ENCODE data around the gene GALR2. TPM values are rescaled to one million over a fixed set of nuclear protein-coding genes. Genes with fewer than 3 reads are reported as not detected.
"Not testable (repeated sequence)": the region's sequence is repeated elsewhere in the genome, so short reads cannot be mapped to it uniquely, and the experiment has no call there.

The GALR2 gene
- total and polyA plus RNA-seq, 2 experiments from 2014 or later: 0.18 TPM; not detected in 1

DNA sequence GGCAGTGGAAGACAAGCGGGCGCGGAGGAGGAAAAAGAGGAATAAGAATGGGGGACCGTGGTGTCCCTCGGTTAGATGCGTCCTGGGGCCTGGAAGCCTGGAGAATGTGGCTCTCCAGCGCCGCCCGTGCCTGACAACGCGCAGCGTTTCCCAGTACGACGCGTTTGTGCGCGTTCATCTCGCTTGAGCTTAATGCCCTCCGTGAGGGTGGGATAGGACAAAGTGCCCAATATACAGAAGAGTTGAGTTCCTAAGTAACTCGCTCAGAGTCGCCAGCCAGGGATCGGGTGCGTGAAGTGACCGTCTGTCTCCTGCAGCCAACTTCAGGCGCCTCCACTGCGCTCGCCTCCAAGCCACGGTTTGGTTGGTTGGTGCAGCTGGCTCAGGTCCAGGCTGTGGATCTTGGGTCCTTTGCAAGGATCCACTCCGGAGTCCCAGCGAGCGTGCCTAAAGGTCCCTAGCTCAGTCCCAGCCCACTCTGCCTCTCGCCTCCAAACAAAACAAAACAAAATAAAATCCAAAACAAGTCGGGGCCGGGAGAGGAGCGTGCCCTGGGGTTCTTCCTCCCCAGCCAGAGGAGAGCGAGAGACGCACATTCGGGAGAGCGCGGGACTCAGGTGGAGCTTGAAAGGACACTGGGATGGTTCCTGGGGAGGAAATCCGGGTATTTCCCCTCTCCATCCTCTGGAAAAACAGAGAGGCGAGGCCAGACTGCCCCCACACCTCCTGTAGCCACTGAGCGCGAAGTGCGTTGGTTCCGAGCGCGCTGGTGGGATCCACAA is 974 bp downstream of the GALR2 start:
- Histone ChIP-seq H3F3A (ENCODE audit: insufficient read depth) (no peaks in the 10 kb centered on the region), H3K9ac (no peak overlapping the region), H3K4me3 (no peak overlapping the region), H3K27ac (no peak overlapping the region), H2AFZ (no peak overlapping the region), H3K9me3 (ENCODE audit: low read depth) (no peaks in the 10 kb centered on the region), H3K4me2 (ENCODE audit: unreplicated experiment) (no peak overlapping the region), H4K20me1 (ENCODE audit: insufficient read depth) (no peaks in the 10 kb centered on the region; the same call in 1 of the 2 replicates), H3K79me2 (ENCODE audit: insufficient read depth) (peaks cover 23% of the 10 kb centered on the region), H3K9me2 (ENCODE audit: insufficient read depth) (no peaks in the 10 kb centered on the region), H3K4me1 (ENCODE audit: insufficient read depth) (peaks cover 8% of the 10 kb centered on the region), H3K36me3 (ENCODE audit: low read depth) (no peaks in the 10 kb centered on the region), H3K27me3 (replicated peaks; ENCODE audit: insufficient read depth) (peaks cover 59% of the 10 kb centered on the region)
- peak; percentile 42 for DNase-seq
- TF ChIP-seq EZH2 (IDR thresholded peaks at IDR 0.05; ENCODE audit: insufficient read depth, poor library complexity, severe bottlenecking) (peak; percentile 84), EZH2phosphoT487 (IDR thresholded peaks at IDR 0.05; ENCODE audit: insufficient read depth, low read depth) (no peak)
- in situ Hi-C loops (cut with MboI): no loop called here
- WGBS, 2 experiments (ENCODE audit: low coverage in 1 of 2, low lambda C conversion rate in 2 of 2, missing lambda C conversion rate in 2 of 2): 4 to 5% methylated on average over 48 of the region's 48 CpGs

DNA sequence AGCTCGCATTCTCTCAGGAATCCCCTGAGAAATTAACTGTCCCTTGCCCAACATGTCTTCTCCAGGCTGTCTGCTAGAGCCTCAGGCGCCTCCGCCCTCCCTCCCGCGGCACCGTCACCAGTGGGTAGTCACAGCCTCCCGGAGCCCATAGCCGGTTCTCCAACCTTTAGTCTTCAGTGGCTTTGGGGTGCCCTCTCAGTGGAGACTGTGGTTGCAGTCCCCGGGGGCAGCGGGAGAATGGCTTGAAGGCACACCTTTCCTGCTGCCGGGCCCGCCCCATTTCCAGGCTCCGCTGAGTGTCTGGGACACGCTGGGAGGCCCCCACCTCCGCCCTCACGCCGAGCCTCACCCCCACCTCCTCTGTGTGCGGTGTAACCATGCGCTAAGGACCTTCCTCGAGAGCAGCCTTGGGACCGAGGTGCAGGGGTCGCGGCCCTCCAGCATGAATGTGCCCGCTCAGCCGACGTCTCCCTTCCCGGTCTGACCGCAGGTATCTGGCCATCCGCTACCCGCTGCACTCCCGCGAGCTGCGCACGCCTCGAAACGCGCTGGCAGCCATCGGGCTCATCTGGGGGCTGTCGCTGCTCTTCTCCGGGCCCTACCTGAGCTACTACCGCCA is 1.7 kb downstream of the GALR2 start:
- no peak overlapping the region for H3K27ac ChIP-seq
- H3F3A ChIP-seq (ENCODE audit: insufficient read depth): no peaks in the 10 kb centered on the region
- H3K9me3 ChIP-seq (ENCODE audit: low read depth): no peaks in the 10 kb centered on the region
- in situ Hi-C loops (cut with MboI): no loop called here
- no peaks in the 10 kb centered on the region for H3K36me3 ChIP-seq (ENCODE audit: low read depth)
- TF ChIP-seq EZH2 (IDR thresholded peaks at IDR 0.05; ENCODE audit: insufficient read depth, poor library complexity, severe bottlenecking) (peak; percentile 85), EZH2phosphoT487 (IDR thresholded peaks at IDR 0.05; ENCODE audit: insufficient read depth, low read depth) (no peak)
- H3K27me3 ChIP-seq (replicated peaks; ENCODE audit: insufficient read depth): peaks cover 59% of the 10 kb centered on the region
- peaks cover 1% of the 10 kb centered on the region for H3K4me1 ChIP-seq (ENCODE audit: insufficient read depth)
- no peak for DNase-seq
- 7 to 8% methylated on average over 32 to 40 of the region's 41 CpGs for whole genome bisulfite sequencing, 2 experiments (ENCODE audit: low coverage in 1 of 2, low lambda C conversion rate in 2 of 2, missing lambda C conversion rate in 2 of 2)
- no peak overlapping the region for H3K9ac ChIP-seq
- H2AFZ ChIP-seq: no peak overlapping the region
- peaks cover 16% of the 10 kb centered on the region for H3K79me2 ChIP-seq (ENCODE audit: insufficient read depth)
- no peaks in the 10 kb centered on the region for H3K9me2 ChIP-seq (ENCODE audit: insufficient read depth)
- H3K4me2 ChIP-seq (ENCODE audit: unreplicated experiment): no peak overlapping the region
- no peak overlapping the region for H3K4me3 ChIP-seq
- H4K20me1 ChIP-seq (ENCODE audit: insufficient read depth): no peaks in the 10 kb centered on the region

DNA sequence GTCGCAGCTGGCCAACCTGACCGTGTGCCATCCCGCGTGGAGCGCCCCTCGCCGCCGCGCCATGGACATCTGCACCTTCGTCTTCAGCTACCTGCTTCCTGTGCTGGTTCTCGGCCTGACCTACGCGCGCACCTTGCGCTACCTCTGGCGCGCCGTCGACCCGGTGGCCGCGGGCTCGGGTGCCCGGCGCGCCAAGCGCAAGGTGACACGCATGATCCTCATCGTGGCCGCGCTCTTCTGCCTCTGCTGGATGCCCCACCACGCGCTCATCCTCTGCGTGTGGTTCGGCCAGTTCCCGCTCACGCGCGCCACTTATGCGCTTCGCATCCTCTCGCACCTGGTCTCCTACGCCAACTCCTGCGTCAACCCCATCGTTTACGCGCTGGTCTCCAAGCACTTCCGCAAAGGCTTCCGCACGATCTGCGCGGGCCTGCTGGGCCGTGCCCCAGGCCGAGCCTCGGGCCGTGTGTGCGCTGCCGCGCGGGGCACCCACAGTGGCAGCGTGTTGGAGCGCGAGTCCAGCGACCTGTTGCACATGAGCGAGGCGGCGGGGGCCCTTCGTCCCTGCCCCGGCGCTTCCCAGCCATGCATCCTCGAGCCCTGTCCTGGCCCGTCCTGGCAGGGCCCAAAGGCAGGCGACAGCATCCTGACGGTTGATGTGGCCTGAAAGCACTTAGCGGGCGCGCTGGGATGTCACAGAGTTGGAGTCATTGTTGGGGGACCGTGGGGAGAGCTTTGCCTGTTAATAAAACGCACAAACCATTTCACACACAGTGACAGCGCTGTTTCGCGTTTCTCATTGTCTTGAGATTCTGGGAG is 2.4 kb downstream of the GALR2 start:
- Histone ChIP-seq H4K20me1 (ENCODE audit: insufficient read depth) (no peaks in the 10 kb centered on the region), H3K27me3 (replicated peaks; ENCODE audit: insufficient read depth) (peaks cover 59% of the 10 kb centered on the region), H3K36me3 (ENCODE audit: low read depth) (no peaks in the 10 kb centered on the region), H3K9me2 (ENCODE audit: insufficient read depth) (no peaks in the 10 kb centered on the region), H3K4me1 (ENCODE audit: insufficient read depth) (no peaks in the 10 kb centered on the region), H3K4me2 (ENCODE audit: unreplicated experiment) (no peak overlapping the region), H3K9me3 (ENCODE audit: low read depth) (no peaks in the 10 kb centered on the region), H3F3A (ENCODE audit: insufficient read depth) (no peaks in the 10 kb centered on the region), H3K4me3 (no peak overlapping the region), H3K9ac (no peak overlapping the region), H3K79me2 (ENCODE audit: insufficient read depth) (peaks cover 9% of the 10 kb centered on the region), H2AFZ (no peak overlapping the region), H3K27ac (no peak overlapping the region)
- TF ChIP-seq EZH2phosphoT487 (IDR thresholded peaks at IDR 0.05; ENCODE audit: insufficient read depth, low read depth) (0 out of 2 replicates have a peak, but pooled peaks have one; percentile 52), EZH2 (IDR thresholded peaks at IDR 0.05; ENCODE audit: insufficient read depth, poor library complexity, severe bottlenecking) (no peak)
- DNase-seq: peak; percentile 28
- 4 to 5% methylated on average over 78 to 79 of the region's 82 CpGs for WGBS, 2 experiments (ENCODE audit: low coverage in 1 of 2, low lambda C conversion rate in 2 of 2, missing lambda C conversion rate in 2 of 2)
- in situ Hi-C loops (cut with MboI): no loop called here

DNA sequence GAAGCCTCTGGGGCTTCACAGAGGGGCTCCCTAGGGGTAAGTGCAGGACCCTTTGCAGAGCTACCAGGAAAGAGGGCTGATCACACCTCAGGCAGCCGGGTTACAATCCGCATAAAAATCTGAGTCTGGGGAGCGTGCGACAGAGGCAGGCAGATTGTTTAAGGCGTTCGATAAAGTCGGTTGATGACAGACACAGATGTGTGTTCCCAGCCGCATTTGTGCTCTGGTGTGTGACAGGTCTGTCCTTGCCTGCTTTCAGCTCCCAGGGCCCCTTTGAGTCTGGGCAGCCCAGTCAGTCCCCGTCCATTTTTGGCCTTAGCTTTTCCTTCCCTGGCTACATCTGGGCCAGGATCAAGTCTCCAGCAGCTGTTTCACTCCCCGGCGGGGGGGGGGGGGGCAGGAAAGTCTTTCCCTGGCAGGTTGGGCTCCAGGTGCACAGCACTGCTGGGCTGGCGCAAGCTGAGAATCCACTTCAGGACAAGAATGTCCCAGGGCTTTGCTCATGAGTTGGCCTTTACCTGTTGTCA is 3.1 kb downstream of the GALR2 start:
- H3K9ac ChIP-seq: no peak overlapping the region
- H2AFZ ChIP-seq: no peak overlapping the region
- H3K79me2 ChIP-seq (ENCODE audit: insufficient read depth): 0 out of 2 replicates have a peak, but pooled peaks cover 4% of the 10 kb centered on the region
- TF ChIP-seq EZH2phosphoT487 (IDR thresholded peaks at IDR 0.05; ENCODE audit: insufficient read depth, low read depth): 0 out of 2 replicates have a peak, but pooled peaks have one; percentile 18
- TF ChIP-seq EZH2 (IDR thresholded peaks at IDR 0.05; ENCODE audit: insufficient read depth, poor library complexity, severe bottlenecking): peak; percentile 71
- H3K4me2 ChIP-seq (ENCODE audit: unreplicated experiment): no peak overlapping the region
- no peak overlapping the region for H3K27ac ChIP-seq
- H3K36me3 ChIP-seq (ENCODE audit: low read depth): no peaks in the 10 kb centered on the region
- H3K27me3 ChIP-seq (replicated peaks; ENCODE audit: insufficient read depth): peaks cover 59% of the 10 kb centered on the region
- no peak for DNase-seq
- H3K4me1 ChIP-seq (ENCODE audit: insufficient read depth): no peaks in the 10 kb centered on the region
- H3K9me3 ChIP-seq (ENCODE audit: low read depth): no peaks in the 10 kb centered on the region
- H4K20me1 ChIP-seq (ENCODE audit: insufficient read depth): no peaks in the 10 kb centered on the region
- WGBS, 2 experiments (ENCODE audit: low coverage in 1 of 2, low lambda C conversion rate in 2 of 2, missing lambda C conversion rate in 2 of 2): 4% methylated on average over 12 of the region's 12 CpGs
- H3K9me2 ChIP-seq (ENCODE audit: insufficient read depth): no peaks in the 10 kb centered on the region
- in situ Hi-C loops (cut with MboI): no loop called here
- H3F3A ChIP-seq (ENCODE audit: insufficient read depth): no peaks in the 10 kb centered on the region
- no peak overlapping the region for H3K4me3 ChIP-seq

DNA sequence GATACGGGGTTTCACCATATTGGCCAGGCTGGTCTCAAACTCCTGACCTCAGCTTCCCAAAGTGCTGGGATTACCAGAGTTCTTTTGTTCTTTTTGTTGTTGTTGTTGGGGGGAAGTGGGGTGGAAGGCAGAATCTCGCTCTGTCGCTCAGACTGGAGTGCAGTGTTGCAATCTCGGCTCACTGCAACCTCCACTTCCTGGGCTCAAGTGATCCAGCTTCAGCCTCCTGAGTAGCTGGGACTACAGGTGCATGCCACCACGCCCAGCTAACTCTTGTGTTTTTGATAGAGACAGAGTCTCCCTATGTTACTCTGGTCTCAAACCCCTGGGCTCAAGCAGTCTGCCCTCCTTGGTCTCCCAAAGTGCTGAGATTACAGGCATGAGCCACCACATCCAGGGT is 3.8 kb downstream of the GALR2 start:
- H3K9me3 ChIP-seq (ENCODE audit: low read depth); H3K4me1 ChIP-seq (ENCODE audit: insufficient read depth); in situ Hi-C loops (cut with MboI); H3K27ac ChIP-seq; H3K4me3 ChIP-seq; DNase-seq; H3K4me2 ChIP-seq (ENCODE audit: unreplicated experiment); H3K79me2 ChIP-seq (ENCODE audit: insufficient read depth); H2AFZ ChIP-seq; H4K20me1 ChIP-seq (ENCODE audit: insufficient read depth); H3K36me3 ChIP-seq (ENCODE audit: low read depth); H3F3A ChIP-seq (ENCODE audit: insufficient read depth); H3K9me2 ChIP-seq (ENCODE audit: insufficient read depth); H3K9ac ChIP-seq: not testable (repeated sequence)
- peaks cover 59% of the 10 kb centered on the region for H3K27me3 ChIP-seq (replicated peaks; ENCODE audit: insufficient read depth)
- WGBS, 2 experiments (ENCODE audit: low coverage in 1 of 2, low lambda C conversion rate in 2 of 2, missing lambda C conversion rate in 2 of 2): 69 to 75% methylated on average over 5 of the region's 5 CpGs
